Ovary (tissue), 3 donors: ENCODE results near the gene LGR6.

Source experiments
- EP300 ChIP-seq: sonication (generic); formaldehyde crosslinking; IDR thresholded peaks from one replicate; pipeline ENCODE4 v1.6.1; 2017; ENCODE audit warnings: antibody characterized with exemption
- POLR2A ChIP-seq: fragments of 450-650 bp; IDR thresholded peaks from one replicate; pipeline ENCODE4 v1.6.1; 2017; ENCODE audit warnings: antibody characterized with exemption, mild to moderate bottlenecking, moderate library complexity
- TF ChIP-seq, protein P1 (sequence below), 3 donors: fragments of 450-650 bp in 2 of 3; fragments of 200-600 bp in 1 of 3; IDR thresholded peaks; one replicate each; pipeline versions ENCODE4 v1.5.1 to v1.8.0; 2016 to 2022; ENCODE audit warnings: antibody characterized with exemption in 3 of 3, mild to moderate bottlenecking in 1 of 3
- donor health status: DM: no; HTN: no; CAD: no.

DNA sequence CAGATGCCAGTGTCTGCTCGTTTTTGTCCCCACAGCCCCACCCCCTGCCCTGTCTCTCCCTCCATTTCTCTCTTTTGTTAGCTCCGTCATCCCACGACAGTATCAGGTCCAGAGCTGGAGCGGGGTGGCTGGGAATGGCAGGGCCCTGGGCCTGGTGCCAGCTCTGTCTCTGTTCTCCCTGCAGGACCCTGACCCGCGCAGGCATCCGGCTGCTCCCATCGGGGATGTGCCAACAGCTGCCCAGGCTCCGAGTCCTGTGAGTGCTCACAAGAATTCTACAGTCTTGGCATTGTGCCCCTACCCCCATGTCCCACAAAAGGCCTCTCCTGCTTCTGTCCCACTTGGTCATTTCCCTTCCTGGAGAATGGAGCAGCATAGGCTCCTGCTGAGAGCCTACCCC, 110.8 kb downstream of the LGR6 start:
- TF ChIP-seq, protein P1, sequence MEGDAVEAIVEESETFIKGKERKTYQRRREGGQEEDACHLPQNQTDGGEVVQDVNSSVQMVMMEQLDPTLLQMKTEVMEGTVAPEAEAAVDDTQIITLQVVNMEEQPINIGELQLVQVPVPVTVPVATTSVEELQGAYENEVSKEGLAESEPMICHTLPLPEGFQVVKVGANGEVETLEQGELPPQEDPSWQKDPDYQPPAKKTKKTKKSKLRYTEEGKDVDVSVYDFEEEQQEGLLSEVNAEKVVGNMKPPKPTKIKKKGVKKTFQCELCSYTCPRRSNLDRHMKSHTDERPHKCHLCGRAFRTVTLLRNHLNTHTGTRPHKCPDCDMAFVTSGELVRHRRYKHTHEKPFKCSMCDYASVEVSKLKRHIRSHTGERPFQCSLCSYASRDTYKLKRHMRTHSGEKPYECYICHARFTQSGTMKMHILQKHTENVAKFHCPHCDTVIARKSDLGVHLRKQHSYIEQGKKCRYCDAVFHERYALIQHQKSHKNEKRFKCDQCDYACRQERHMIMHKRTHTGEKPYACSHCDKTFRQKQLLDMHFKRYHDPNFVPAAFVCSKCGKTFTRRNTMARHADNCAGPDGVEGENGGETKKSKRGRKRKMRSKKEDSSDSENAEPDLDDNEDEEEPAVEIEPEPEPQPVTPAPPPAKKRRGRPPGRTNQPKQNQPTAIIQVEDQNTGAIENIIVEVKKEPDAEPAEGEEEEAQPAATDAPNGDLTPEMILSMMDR (IDR thresholded peaks at IDR 0.05): no peak
- TF ChIP-seq POLR2A: no peak
- no peak for TF ChIP-seq EP300
